GM19452 (cell line): ENCODE data around the gene STON2.
"Not testable (repeated sequence)": the region's sequence is repeated elsewhere in the genome, so short reads cannot be mapped to it uniquely, and the experiment has no call there.

ENCODE experiments used
- ATAC-seq: cut with Tn5 transposase; IDR thresholded peaks from one replicate; pipeline ENCODE4 v1.9.1; 2021; ENCODE audit not compliant: unreplicated experiment

STON2 gene

GRCh38 chr14:81400202-81400678 is at the start of gene STON2:
Gene STON2, minus strand, starts transcription at chr14:81400324. Its CDS starts 1,942 bp downstream, at chr14:81398382.
- no peak for ATAC-seq

DNA sequence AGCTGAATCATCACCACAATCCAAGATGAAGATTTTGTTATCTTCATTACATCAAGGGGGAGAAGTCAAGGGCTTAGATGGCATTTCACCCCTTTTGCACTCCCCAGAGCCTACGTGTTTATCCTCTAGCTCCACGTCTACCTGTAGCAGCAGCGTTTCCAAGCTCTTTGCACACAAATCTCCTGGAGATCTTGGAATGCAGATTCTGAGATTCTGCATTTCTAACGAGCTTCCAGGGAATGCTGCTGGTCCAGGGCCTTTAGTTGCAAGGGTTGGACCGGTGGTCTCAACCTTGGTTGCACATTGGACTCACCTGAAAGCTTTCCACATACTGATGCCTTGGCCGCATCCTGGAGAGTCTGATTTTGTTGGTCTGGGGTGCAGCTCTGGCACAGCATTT is 49.5 kb upstream of the STON2 start:
- no peak for ATAC-seq

- no peak for ATAC-seq
Observed at GRCh38 chr14:81449114-81449513, 49.0 kb upstream of the STON2 start.

DNA sequence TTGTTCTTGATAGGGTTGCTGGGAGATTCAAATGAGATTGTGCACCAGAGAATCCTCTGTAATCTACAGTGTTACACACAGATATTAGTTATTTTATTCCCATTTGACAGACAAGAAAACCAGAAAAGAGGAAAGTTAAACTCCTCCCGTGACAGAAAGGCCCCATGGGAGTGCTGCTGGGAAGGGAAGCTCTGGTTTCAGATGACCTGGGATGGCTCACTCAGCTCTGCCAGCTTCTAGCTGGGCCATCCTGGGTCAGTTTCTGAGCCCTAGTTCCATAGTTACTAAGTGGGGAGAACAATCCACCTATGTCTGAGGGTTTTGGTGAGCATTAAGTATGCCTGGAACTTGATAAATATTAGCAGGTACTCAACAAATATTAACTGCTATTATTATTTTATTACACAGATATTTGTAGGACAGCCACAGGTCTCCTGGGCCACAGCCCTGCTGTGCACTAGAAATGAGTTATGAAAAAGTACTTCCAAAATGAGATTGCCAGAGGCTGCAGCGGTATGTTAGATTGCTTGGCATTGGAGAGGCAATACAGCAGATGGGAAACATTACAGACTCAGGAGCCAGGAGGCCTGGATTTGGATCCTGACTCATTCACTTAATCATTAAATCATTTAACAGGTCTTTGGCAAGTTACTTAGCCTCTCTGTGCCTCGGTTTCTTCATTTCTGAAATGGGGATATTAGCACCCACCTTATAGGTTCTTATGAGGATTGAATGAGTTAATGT is 47.1 kb upstream of the STON2 start:
- no peak for ATAC-seq

- ATAC-seq, result no peak
Observed at GRCh38 chr14:81446279-81447007, 46.3 kb upstream of the STON2 start.

DNA sequence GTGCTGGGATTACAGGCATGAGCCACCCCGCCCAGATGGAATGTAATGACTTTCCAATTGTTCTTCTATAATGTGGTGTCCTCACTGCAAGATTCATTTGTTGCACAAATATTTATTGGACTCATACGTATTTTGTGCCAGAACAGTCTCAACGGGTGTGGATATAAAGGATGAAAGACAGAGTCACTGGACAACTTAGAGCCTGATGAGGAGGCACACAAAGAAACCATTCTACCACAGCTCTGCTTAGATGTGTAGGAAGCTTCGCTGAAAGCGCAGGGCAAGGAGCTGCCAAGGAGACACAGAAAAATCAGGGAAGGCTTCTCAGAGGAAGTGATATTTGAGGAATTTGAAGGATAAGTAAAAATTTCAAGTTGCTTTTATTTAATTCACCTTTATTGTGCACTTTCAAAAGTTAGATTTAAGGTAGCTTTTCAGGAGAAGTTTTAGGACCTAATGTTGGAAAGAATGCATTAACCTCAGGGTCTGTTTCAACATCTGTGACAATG is 41.6 kb upstream of the STON2 start:
- ATAC-seq, result no peak

DNA sequence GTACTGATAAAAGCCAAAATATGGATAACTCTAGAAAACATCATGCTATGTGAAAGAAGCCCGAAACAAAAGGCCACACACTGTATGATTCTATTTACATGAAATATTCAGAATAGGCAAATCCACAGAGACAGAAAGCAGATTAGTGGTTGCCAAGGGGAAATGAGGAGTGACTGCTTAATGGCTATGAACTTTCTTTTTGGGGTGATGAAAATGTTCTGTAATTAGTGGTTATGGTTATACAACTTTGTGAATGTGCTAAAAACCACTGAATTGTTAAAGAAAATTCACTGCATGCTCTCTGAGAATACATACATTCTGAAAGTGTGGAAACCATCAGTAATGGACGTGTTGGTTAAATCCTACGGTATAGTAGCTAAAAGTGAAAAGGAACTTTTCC is 39.9 kb upstream of the STON2 start:
- no peak for ATAC-seq

GRCh38 chr14:81437244-81437643 is 37.1 kb upstream of the STON2 start:
- no peak for ATAC-seq

DNA sequence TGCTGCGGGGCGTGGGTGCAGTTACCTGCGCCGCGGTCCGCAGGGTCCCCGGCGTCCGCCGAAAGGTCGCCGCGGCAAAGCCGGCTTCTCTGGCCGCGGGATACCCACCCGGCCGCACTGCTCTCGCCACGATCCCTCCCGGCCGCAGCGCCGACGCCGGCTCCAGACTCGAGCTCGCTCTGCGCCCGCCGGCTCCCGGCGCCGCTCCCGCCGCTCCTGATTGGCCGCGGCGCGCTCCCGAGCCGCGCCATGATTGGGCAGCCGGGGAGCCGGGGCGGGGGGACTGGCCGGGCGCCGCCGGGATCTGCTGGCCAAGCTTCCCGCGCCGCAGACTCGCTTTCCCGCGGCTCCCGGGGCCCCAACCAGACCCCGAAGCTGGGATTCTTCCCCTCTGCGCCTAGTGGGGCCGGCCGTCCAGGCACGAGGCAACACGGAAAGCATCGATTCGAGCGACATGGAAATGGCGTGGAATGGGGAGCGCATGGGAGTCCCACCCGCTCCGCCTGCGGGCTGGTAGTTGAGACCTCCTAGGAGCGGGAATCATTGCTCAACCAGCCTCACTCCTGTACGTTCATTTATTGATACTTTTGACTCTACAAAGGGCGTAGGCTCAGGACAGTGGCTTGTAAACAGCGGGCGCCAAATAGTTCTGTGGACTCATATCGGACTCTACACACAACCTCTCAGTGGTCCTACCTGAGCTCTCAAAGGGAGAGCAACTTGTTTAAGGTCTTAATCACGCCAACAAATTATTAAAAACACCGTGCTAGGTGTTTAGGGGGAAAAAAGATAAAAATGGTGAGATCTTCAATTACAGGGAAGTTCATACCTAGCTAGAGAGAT is 36.4 kb upstream of the STON2 start:
- peak; percentile 90 for ATAC-seq

- peak; percentile 31 for ATAC-seq
Observed at GRCh38 chr14:81435391-81436295, 35.5 kb upstream of the STON2 start.

DNA sequence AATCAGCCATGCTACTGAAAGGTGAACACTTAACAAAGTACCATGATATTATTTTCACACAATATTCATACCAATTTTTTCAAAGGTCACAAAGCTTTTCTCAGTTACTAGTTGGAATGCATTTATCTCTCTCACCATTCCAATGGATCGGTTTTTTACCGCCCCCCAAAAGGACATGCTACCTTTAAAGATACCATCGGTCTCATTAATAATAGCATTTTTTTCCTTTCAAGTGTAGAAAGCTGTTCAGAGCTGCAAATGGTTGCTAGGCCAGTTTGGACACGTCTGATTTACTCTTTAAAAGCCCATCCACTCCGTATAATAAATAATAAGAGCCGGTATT is 34.9 kb upstream of the STON2 start:
- ATAC-seq, result no peak

DNA sequence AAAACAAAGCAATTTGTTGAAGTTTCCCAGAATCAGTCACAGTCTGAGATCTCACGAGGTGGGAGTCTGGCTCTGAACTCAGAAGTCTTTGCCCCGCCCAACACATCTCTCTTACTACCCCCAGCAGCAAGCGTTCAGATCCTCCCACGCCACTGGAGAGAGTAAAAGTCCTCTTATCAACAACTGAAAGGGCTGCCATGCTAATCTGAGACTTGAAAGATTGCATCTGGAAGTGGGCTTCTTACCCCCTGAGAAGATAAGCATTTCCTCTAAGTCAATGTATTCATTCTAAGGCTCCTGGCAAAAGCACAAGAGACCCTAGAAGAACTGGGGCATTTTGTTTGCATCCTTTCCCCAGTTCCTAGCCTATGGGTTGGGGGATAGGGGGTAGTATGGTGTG is 34.1 kb upstream of the STON2 start:
- ATAC-seq, result no peak

GRCh38 chr14:81433378-81433777 is 33.3 kb upstream of the STON2 start:
- no peak for ATAC-seq

- ATAC-seq, result no peak
Observed at GRCh38 chr14:81432219-81432661, 32.1 kb upstream of the STON2 start.

- no peak for ATAC-seq
Observed at GRCh38 chr14:81430235-81430634, 30.1 kb upstream of the STON2 start.

- not testable (repeated sequence) for ATAC-seq
Observed at GRCh38 chr14:81429749-81430148, 29.6 kb upstream of the STON2 start.

- no peak for ATAC-seq
Observed at GRCh38 chr14:81429028-81429427, 28.9 kb upstream of the STON2 start.

DNA sequence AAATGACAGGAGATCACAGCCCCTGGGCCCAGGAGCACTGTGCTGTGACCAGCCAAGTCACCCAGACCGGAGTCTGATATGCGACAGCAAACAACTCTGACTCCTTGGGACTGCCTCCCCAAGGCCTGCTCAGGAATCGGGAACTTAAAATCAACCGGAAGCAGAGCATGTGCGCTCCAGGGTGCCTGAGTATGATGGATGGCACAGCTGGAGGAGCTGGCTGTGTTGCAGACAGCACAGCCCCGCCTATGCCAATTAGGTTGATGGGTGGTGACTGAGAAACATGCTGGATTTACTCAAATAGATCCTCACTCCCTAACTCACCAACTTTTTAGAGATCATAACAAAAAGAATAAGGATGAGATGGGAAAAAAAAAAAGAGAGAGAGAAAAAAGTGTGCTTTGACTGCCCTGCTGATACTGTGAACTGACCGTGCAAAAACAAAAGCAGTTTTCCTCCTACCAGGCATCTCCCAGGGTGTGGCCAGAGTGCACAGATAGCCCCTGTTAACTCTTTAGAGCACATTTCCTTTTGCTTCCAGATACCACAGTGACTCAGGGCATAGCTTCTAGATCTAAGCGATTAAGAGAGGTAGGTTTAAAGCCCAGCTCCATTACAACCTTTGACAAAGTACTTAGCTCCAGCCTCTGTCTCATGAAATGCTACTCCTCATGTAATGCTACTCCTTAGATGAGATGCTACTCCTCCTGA is 27.4 kb upstream of the STON2 start:
- ATAC-seq, result no peak

- ATAC-seq, result no peak
Observed at GRCh38 chr14:81423504-81423903, 23.4 kb upstream of the STON2 start.
